ENCODE data around the gene LRFN2. TPM values are rescaled to one million over a fixed set of nuclear protein-coding genes. Genes with fewer than 3 reads are reported as not detected.

Gene LRFN2
- total and polyA plus RNA-seq, 2 experiments from 2014 or later: 0.29 to 2.5 TPM

- H3K4me3 Mint-ChIP-seq: no peak overlapping the region
Measured at GRCh38 chr6:40505191-40505810, 81.9 kb downstream of the LRFN2 start.

More at GRCh38 chr6:40505191-40505810, 81.9 kb downstream of the LRFN2 start:
- no peaks in the 10 kb centered on the region for H3K27me3 ChIP-seq (ENCODE audit: insufficient read depth)
- no peaks in the 10 kb centered on the region for H3K9me2 ChIP-seq (ENCODE audit: insufficient read depth)
- no peaks in the 10 kb centered on the region for H3K36me3 ChIP-seq (ENCODE audit: insufficient read depth)
- no peak overlapping the region for H3K27ac ChIP-seq (ENCODE audit: low read depth)
- TF ChIP-seq ZNF331 (CRISPR knock-in tag; IDR thresholded peaks at IDR 0.05; ENCODE audit: low read depth) (no peak), JUNB (IDR thresholded peaks at IDR 0.05; ENCODE audit: unreplicated experiment) (no peak), ETS1 (IDR thresholded peaks at IDR 0.05) (no peak), NANOG (IDR thresholded peaks at IDR 0.05; ENCODE audit: borderline replicate concordance) (no peak), EZH2 (IDR thresholded peaks at IDR 0.05; ENCODE audit: low read depth, unreplicated experiment) (no peak), CREB1 (CRISPR knock-in tag; IDR thresholded peaks at IDR 0.05; ENCODE audit: low read depth) (no peak), ZNF462 (CRISPR knock-in tag; IDR thresholded peaks at IDR 0.05) (no peak), STAT1 (IDR thresholded peaks at IDR 0.05; ENCODE audit: unreplicated experiment) (no peak), POLR2AphosphoS5 (IDR thresholded peaks at IDR 0.05; ENCODE audit: low read depth) (no peak), EZH2phosphoT487 (IDR thresholded peaks at IDR 0.05; ENCODE audit: unreplicated experiment) (no peak), ZNF114 (CRISPR knock-in tag; IDR thresholded peaks at IDR 0.05) (no peak)
- TF ChIP-seq, protein P1, sequence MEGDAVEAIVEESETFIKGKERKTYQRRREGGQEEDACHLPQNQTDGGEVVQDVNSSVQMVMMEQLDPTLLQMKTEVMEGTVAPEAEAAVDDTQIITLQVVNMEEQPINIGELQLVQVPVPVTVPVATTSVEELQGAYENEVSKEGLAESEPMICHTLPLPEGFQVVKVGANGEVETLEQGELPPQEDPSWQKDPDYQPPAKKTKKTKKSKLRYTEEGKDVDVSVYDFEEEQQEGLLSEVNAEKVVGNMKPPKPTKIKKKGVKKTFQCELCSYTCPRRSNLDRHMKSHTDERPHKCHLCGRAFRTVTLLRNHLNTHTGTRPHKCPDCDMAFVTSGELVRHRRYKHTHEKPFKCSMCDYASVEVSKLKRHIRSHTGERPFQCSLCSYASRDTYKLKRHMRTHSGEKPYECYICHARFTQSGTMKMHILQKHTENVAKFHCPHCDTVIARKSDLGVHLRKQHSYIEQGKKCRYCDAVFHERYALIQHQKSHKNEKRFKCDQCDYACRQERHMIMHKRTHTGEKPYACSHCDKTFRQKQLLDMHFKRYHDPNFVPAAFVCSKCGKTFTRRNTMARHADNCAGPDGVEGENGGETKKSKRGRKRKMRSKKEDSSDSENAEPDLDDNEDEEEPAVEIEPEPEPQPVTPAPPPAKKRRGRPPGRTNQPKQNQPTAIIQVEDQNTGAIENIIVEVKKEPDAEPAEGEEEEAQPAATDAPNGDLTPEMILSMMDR (conservative IDR thresholded peaks at IDR 0.05; ENCODE audit: low read depth in 2 of 2): no peak
- TF ChIP-seq, protein P2, sequence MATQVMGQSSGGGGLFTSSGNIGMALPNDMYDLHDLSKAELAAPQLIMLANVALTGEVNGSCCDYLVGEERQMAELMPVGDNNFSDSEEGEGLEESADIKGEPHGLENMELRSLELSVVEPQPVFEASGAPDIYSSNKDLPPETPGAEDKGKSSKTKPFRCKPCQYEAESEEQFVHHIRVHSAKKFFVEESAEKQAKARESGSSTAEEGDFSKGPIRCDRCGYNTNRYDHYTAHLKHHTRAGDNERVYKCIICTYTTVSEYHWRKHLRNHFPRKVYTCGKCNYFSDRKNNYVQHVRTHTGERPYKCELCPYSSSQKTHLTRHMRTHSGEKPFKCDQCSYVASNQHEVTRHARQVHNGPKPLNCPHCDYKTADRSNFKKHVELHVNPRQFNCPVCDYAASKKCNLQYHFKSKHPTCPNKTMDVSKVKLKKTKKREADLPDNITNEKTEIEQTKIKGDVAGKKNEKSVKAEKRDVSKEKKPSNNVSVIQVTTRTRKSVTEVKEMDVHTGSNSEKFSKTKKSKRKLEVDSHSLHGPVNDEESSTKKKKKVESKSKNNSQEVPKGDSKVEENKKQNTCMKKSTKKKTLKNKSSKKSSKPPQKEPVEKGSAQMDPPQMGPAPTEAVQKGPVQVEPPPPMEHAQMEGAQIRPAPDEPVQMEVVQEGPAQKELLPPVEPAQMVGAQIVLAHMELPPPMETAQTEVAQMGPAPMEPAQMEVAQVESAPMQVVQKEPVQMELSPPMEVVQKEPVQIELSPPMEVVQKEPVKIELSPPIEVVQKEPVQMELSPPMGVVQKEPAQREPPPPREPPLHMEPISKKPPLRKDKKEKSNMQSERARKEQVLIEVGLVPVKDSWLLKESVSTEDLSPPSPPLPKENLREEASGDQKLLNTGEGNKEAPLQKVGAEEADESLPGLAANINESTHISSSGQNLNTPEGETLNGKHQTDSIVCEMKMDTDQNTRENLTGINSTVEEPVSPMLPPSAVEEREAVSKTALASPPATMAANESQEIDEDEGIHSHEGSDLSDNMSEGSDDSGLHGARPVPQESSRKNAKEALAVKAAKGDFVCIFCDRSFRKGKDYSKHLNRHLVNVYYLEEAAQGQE (IDR thresholded peaks at IDR 0.05; ENCODE audit: unreplicated experiment): no peak
- H3K27ac Mint-ChIP-seq: no peak overlapping the region
- no peaks in the 10 kb centered on the region for H3K27me3 Mint-ChIP-seq (ENCODE audit: insufficient read depth, low read depth, poor library complexity)
- H3F3A ChIP-seq (replicated peaks; ENCODE audit: low read depth): no peaks in the 10 kb centered on the region
- H3K79me2 ChIP-seq (replicated peaks; ENCODE audit: insufficient read depth): no peaks in the 10 kb centered on the region
- H3K4me1 ChIP-seq (ENCODE audit: insufficient read depth): no peaks in the 10 kb centered on the region
- no peaks in the 10 kb centered on the region for H3K36me3 Mint-ChIP-seq (ENCODE audit: low read depth)
- H2AFZ ChIP-seq: no peak overlapping the region
- H3K4me2 ChIP-seq: no peak overlapping the region
- no peaks in the 10 kb centered on the region; the same call in 1 of the 2 replicates for H4K20me1 ChIP-seq (replicated peaks; ENCODE audit: insufficient read depth)
- no peak overlapping the region for H3K4me3 ChIP-seq
- no peak for ATAC-seq
- DNase-seq (ENCODE audit: low spot score): no peak
- no peaks in the 10 kb centered on the region for H3K9me3 Mint-ChIP-seq
- H3K4me1 Mint-ChIP-seq: peaks cover under 1% of the 10 kb centered on the region; the same call in 2 of the 3 replicates

All from GM23338 (cell line).